T-helper 1 cell treated with Interleukin-12 subunit alpha and Interleukin-12 subunit beta and Interleukin-4 antibody, amounts not matched to agents 30 μg/mL and 1 μg/mL, for 36 hours (primary cell): ENCODE measurements around the gene VIPR2.
"Not testable (repeated sequence)": the region's sequence is repeated elsewhere in the genome, so short reads cannot be mapped to it uniquely, and the experiment has no call there.

Source experiments
- H3K27ac Mint-ChIP-seq: one replicate; pipeline ENCODE4 v1.8.0; 2021; ENCODE audit warnings: mild to moderate bottlenecking, mixed read lengths
- H3K27me3 Mint-ChIP-seq: one replicate; pipeline ENCODE4 v1.8.0; 2021; ENCODE audit warnings: low read depth, mixed read lengths
- H3K36me3 Mint-ChIP-seq: one replicate; pipeline ENCODE4 v1.8.0; 2021; ENCODE audit warnings: low read depth, mixed read lengths
- H3K4me1 Mint-ChIP-seq: one replicate; pipeline ENCODE4 v1.8.0; 2021; ENCODE audit warnings: low read depth, mixed read lengths
- H3K4me3 Mint-ChIP-seq: one replicate; pipeline ENCODE4 v1.8.0; 2021; ENCODE audit warnings: mild to moderate bottlenecking, moderate library complexity, mixed read lengths
- H3K9me3 Mint-ChIP-seq: one replicate; pipeline ENCODE4 v1.8.0; 2021; ENCODE audit warnings: mixed read lengths

Gene VIPR2

GRCh38 chr7:158996214-158997109 is 148.2 kb downstream of the VIPR2 start:
- Mint-ChIP-seq H3K4me3 (no peak overlapping the region), H3K9me3 (peaks cover 10% of the 10 kb centered on the region), H3K27me3 (peaks cover 32% of the 10 kb centered on the region), H3K4me1 (peaks cover 10% of the 10 kb centered on the region), H3K27ac (no peak overlapping the region), H3K36me3 (peaks cover 3% of the 10 kb centered on the region)

DNA sequence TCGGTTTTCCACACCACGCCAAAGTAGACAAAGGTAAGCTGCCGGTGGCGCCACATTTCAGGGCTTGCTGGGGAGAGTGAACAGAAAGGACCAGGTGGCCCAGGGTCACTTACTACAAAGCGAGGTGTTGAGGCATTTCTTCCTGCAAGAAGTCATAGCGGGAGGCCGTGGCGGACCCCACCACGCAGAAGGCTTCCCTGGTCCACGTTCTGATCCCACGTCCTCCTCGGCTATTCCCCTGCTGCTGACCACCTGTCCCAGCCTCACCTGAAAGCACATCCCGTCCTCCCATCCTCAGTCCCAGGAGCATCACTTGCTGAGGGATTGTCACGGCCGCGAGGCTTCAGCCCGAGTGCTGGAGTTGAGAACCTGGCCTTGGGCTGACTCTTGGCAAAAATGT is 149.2 kb downstream of the VIPR2 start:
- H3K4me1 Mint-ChIP-seq: peaks cover 11% of the 10 kb centered on the region
- no peak overlapping the region for H3K27ac Mint-ChIP-seq
- peaks cover 37% of the 10 kb centered on the region for H3K27me3 Mint-ChIP-seq
- no peak overlapping the region for H3K4me3 Mint-ChIP-seq
- H3K36me3 Mint-ChIP-seq: peaks cover 3% of the 10 kb centered on the region
- H3K9me3 Mint-ChIP-seq: peaks cover 10% of the 10 kb centered on the region

DNA sequence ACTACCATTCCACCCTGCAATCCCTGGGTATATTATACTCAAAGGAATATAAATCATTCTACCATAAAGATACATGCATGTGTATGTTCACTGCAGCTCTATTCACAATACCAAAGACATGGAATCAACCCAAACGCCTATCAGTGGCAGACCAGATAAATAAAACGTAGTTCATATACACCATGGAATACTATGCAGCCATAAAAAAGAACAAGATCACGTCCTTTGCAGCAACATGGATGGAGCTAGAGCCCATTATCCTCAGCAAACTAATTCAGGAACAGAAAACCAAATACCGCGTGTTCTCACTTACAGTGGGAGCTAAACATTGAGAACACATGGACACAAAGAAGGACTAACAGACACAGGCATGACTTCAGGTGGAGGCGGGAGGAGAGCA is 150.0 kb downstream of the VIPR2 start:
- no peak overlapping the region for H3K27ac Mint-ChIP-seq
- H3K4me1 Mint-ChIP-seq: peaks cover 11% of the 10 kb centered on the region
- peaks cover 3% of the 10 kb centered on the region for H3K36me3 Mint-ChIP-seq
- H3K9me3 Mint-ChIP-seq: peaks cover 10% of the 10 kb centered on the region
- no peak overlapping the region for H3K4me3 Mint-ChIP-seq
- peaks cover 42% of the 10 kb centered on the region for H3K27me3 Mint-ChIP-seq

- Mint-ChIP-seq H3K4me1 (peaks cover 11% of the 10 kb centered on the region), H3K27ac (no peak overlapping the region), H3K27me3 (peaks cover 42% of the 10 kb centered on the region), H3K36me3 (peaks cover 3% of the 10 kb centered on the region), H3K4me3 (no peak overlapping the region), H3K9me3 (peaks cover 10% of the 10 kb centered on the region)
Measured at GRCh38 chr7:158993591-158993990, 151.1 kb downstream of the VIPR2 start.

DNA sequence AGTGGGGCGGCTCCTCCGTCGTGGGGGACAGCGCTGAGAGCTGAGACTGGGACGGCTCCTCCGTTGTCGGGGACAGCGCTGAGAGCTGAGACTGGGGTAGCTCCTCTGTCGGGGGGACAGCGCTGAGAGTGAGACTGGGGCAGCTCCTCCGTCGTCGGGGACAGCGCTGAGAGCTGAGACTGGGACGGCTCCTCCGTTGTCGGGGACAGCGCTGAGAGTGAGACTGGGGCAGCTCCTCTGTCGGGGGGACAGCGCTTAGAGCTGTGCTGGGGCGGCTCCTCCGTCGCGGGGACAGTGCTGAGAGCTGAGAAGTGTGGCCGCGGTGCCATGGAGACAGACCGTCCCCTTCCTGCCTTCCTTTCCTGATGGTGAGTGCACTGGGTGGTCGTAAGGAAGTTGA is 151.9 kb downstream of the VIPR2 start:
- Mint-ChIP-seq H3K27me3 (peaks cover 42% of the 10 kb centered on the region), H3K27ac (no peak overlapping the region), H3K9me3 (peaks cover 10% of the 10 kb centered on the region), H3K4me3 (no peak overlapping the region), H3K4me1 (peaks cover 11% of the 10 kb centered on the region), H3K36me3 (peaks cover 3% of the 10 kb centered on the region)

DNA sequence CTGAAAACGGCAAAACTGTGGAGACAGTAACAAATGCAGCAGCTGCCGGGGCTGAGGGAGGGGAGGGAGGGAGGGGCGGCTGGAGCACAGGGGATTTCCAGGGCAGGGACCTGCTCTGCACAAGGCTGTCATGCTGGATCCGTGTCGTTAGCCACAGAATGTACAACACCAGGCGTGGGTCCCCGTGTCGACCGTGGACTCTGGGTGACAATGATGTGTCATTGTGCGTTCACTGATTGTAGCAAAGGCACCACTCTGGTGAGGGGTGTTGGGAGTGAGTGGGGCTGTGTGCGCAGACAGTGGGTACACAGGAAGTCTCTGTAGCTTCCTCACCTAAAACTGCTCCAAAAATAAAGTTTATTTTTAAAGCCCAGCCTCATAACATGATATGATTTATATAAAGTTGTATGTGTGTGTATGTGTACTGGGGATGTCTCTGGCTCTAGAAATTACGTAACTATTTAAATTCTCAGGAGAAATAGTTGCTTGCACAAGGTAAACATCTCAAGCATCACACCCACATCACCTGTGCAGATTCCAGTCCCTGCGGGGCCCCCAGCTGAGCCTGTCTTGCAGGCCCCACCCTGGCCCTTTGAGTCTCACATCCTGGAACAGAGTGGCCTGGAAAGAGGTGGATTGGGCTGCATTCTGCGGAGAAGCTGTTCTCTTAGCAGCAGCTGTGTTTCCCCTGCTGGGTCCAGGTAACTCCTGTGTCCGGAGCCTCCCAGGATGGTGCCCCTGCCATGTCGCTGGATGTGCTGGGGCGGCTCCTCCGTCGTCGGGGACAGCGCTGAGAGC is 152.6 kb downstream of the VIPR2 start:
- Mint-ChIP-seq H3K9me3 (peaks cover 10% of the 10 kb centered on the region), H3K4me3 (no peak overlapping the region), H3K4me1 (peaks cover 11% of the 10 kb centered on the region), H3K36me3 (peaks cover 3% of the 10 kb centered on the region), H3K27ac (no peak overlapping the region), H3K27me3 (peaks cover 42% of the 10 kb centered on the region)

DNA sequence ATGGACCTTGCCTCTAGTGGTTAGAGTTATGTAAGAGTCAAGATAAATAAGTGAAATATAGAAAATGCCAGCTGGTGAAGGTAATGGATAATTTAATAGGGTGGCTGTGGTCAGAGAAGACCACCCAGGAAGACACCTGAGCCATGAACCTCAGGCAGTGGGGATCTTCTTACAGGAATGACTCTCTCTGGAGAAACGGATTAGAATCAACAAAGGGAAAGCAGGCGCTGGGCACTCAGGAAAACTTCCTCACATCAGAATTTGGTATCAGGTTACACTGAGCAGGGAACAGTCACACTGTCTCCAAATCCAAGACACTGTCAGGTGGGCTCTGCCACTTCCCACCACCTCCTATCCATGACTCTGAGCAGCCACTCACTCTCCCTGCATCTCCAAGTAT is 155.7 kb downstream of the VIPR2 start:
- Mint-ChIP-seq H3K27ac (no peak overlapping the region), H3K4me3 (no peak overlapping the region), H3K4me1 (peaks cover 11% of the 10 kb centered on the region), H3K27me3 (peaks cover 33% of the 10 kb centered on the region), H3K9me3 (peaks cover 9% of the 10 kb centered on the region), H3K36me3 (peaks cover 3% of the 10 kb centered on the region)

DNA sequence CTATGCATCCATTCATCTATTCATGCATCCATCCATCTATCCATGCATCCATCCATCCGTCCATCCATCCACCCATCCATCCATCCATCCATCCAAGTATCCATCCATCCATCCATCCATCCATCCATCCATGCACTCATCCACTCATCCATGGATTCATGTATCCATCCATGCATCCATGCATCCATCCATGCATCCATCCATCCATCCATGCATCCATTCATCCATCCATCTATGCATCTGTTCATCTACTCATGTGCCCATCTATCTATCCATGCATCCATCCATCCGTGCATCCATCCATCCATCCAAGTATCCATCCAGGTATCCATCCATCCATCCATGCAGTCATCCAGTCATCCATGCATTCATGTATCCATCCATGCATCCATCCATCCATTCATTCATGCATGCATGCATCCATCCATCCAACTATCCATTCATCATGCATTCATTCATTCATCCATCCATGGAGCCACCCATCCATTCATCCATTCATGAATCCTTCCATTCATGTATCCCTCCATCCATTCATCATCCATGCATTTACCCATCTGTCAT is 156.3 kb downstream of the VIPR2 start:
- peaks cover 27% of the 10 kb centered on the region for H3K27me3 Mint-ChIP-seq
- peaks cover 9% of the 10 kb centered on the region for H3K9me3 Mint-ChIP-seq
- H3K4me1 Mint-ChIP-seq: peaks cover 11% of the 10 kb centered on the region

GRCh38 chr7:158987691-158988090 is 157.0 kb downstream of the VIPR2 start:
- Mint-ChIP-seq H3K4me3 (no peak overlapping the region), H3K4me1 (peaks cover 5% of the 10 kb centered on the region), H3K36me3 (peaks cover 3% of the 10 kb centered on the region), H3K27me3 (peaks cover 20% of the 10 kb centered on the region), H3K9me3 (peaks cover 9% of the 10 kb centered on the region), H3K27ac (no peak overlapping the region)

More for the DNA sequence above, 156.3 kb downstream of the VIPR2 start:
- H3K27ac Mint-ChIP-seq: no peak overlapping the region
- peaks cover 3% of the 10 kb centered on the region for H3K36me3 Mint-ChIP-seq
- no peak overlapping the region for H3K4me3 Mint-ChIP-seq

GRCh38 chr7:158985583-158985982 is 159.1 kb downstream of the VIPR2 start:
- peaks cover 6% of the 10 kb centered on the region for H3K27me3 Mint-ChIP-seq
- H3K27ac Mint-ChIP-seq: no peak overlapping the region
- H3K4me1 Mint-ChIP-seq: no peaks in the 10 kb centered on the region
- peaks cover 19% of the 10 kb centered on the region for H3K9me3 Mint-ChIP-seq
- H3K4me3 Mint-ChIP-seq: no peak overlapping the region
- peaks cover 8% of the 10 kb centered on the region for H3K36me3 Mint-ChIP-seq

DNA sequence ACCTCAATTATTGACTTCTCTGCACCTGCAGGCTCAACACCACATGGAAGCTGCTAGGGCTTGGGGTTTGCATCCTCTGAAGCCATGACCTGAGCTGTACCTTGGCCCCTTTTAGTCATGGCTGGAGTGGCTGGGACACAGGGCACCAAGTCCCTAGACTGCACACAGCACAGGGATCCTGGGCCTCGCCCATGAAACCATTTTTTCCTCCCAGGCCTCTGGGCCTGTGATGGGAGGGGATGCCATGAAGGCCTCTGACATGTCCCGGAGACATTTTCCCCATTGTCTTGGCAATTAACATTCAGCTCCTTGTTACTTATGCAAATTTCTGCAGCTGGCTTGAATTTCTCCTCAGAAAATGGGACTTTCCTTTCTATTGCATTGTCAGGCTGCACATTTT is 160.7 kb downstream of the VIPR2 start:
- not testable (repeated sequence) for H3K36me3 Mint-ChIP-seq, H3K27ac Mint-ChIP-seq, H3K27me3 Mint-ChIP-seq, H3K4me3 Mint-ChIP-seq, H3K4me1 Mint-ChIP-seq
- peaks cover 24% of the 10 kb centered on the region for H3K9me3 Mint-ChIP-seq

DNA sequence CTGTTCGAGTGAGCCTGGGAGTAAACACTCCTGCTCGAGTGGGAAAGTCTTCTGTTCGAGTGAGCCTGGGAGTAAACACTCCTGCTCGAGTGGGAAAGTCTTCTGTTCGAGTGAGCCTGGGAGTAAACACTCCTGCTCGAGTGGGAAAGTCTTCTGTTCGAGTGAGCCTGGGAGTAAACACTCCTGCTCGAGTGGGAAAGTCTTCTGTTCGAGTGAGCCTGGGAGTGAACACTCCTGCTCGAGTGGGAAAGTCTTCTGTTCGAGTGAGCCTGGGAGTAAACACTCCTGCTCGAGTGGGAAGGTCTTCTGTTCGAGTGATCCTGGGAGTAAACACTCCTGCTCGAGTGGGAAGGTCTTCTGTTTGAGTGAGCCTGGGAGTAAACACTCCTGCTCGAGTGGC is 162.6 kb downstream of the VIPR2 start:
- H3K27ac Mint-ChIP-seq, H3K36me3 Mint-ChIP-seq, H3K4me3 Mint-ChIP-seq, H3K27me3 Mint-ChIP-seq, H3K4me1 Mint-ChIP-seq: not testable (repeated sequence)
- H3K9me3 Mint-ChIP-seq: peaks cover 24% of the 10 kb centered on the region

- peaks cover 17% of the 10 kb centered on the region for H3K4me1 Mint-ChIP-seq
- no peak overlapping the region for H3K4me3 Mint-ChIP-seq
- H3K27me3 Mint-ChIP-seq: no peaks in the 10 kb centered on the region
- peaks cover 8% of the 10 kb centered on the region for H3K36me3 Mint-ChIP-seq
- peaks cover 22% of the 10 kb centered on the region for H3K9me3 Mint-ChIP-seq
- no peak overlapping the region for H3K27ac Mint-ChIP-seq
Measured at GRCh38 chr7:158979635-158980351, 164.9 kb downstream of the VIPR2 start.

GRCh38 chr7:158979023-158979529 is 165.6 kb downstream of the VIPR2 start:
- H3K4me1 Mint-ChIP-seq: peaks cover 17% of the 10 kb centered on the region
- H3K27me3 Mint-ChIP-seq: no peaks in the 10 kb centered on the region
- peaks cover 15% of the 10 kb centered on the region for H3K9me3 Mint-ChIP-seq
- H3K36me3 Mint-ChIP-seq: peaks cover 6% of the 10 kb centered on the region
- no peak overlapping the region for H3K27ac Mint-ChIP-seq
- no peak overlapping the region for H3K4me3 Mint-ChIP-seq
